Skeletal muscle satellite cell (primary cell): ENCODE measurements around the gene EARS2. TPM values are rescaled to one million over a fixed set of nuclear protein-coding genes. Genes with fewer than 3 reads are reported as not detected.
"Not testable (repeated sequence)": the region's sequence is repeated elsewhere in the genome, so short reads cannot be mapped to it uniquely, and the experiment has no call there.

Source experiments
- H3K27me3 ChIP-seq: 2 replicates; pipeline ENCODE4 v1.7.0; 2013; ENCODE audit warnings: low read length; ENCODE audit not compliant: control insufficient read depth, insufficient read depth
- H3K36me3 ChIP-seq: 2 replicates; pipeline ENCODE4 v1.7.0; 2013; ENCODE audit warnings: mild to moderate bottlenecking, control low read depth, low read length; ENCODE audit not compliant: insufficient read depth
- H3K4me1 ChIP-seq: 2 replicates; pipeline ENCODE4 v1.7.0; 2013; ENCODE audit warnings: low read length; ENCODE audit not compliant: control insufficient read depth, insufficient read depth
- H3K4me2 ChIP-seq: 2 replicates; pipeline ENCODE4 v1.7.0; 2013; ENCODE audit warnings: mild to moderate bottlenecking, low read length
- H3K4me3 ChIP-seq: 2 replicates; pipeline ENCODE4 v1.7.0; 2013; ENCODE audit warnings: low read length
- H3K9ac ChIP-seq: 2 replicates; pipeline ENCODE4 v1.7.0; 2013; ENCODE audit warnings: mild to moderate bottlenecking, low read depth, low read length, moderate library complexity
- H3K9me3 ChIP-seq: replicated peaks from 2 replicates; pipeline ENCODE4 v1.7.0; 2013; ENCODE audit warnings: mild to moderate bottlenecking, control low read depth, low read length
- total RNA-seq: library from RNA; depleted of rRNA; stranded (reverse); fragments of >200 nt; gene quantifications from 2 replicates; pipeline ENCODE4 v1.2.3, GENCODE V29; 2012; rRNA removed

EARS2 gene
- total RNA-seq = 33.0 and 37.3 TPM in 2 replicates

DNA sequence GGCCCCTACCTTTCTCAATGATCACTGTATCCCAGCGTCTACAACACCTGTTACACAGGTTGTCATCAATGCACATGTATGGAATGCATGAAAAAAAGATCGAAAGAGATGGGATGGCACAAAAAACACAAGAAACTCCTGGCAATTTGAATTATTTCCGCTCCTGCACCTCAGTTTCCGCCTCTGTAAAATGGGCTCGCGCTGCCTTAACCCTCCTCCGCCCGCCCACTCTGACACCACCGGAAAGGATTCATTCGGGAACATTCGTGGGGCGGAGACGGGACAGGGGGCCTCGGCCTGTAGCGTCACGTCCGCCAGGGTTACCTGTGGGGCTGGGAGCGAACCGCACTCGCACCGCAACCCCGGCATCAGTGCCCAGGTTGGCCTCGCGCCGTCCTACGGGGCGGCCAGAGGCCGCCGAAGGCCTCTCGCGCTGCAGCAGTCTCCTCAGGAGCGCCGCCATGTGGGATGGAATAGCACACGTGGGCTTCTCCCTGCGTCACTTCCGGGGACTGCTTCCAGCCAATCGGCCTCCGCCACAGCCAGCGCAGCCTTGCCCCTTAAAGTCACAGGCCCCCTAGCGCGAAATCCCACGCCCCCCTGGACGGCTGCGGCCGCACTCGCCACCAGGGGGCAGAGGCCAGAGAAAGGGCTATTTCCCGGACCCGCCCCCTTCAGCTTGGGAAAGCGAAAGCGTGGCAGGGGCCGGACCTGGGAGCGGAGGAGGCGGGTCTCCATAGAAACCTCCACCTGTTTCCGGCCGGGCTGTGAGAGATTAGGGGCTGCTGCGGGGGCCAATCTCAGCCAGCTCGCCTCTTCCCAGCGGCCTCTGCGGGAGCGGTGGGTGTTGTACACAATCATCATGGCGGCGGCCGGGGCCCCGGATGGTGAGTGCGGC, at the start of gene EARS2, which contains the start of gene UBFD1:
EARS2 (minus strand) TSS at position 470 of the 898 bp plus-strand sequence; CDS start at position 463, 7 bp downstream.
UBFD1 (plus strand) TSS at position 847 of the 898 bp plus-strand sequence; CDS start at position 863, 16 bp downstream.
- Histone ChIP-seq H3K27me3 (no peaks in the 10 kb centered on the region), H3K9ac (peak within 1 kb of the TSS; percentile 99), H3K9me3 (no peaks in the 10 kb centered on the region), H3K4me1 (peaks cover 15% of the 10 kb centered on the region), H3K4me2 (peak within 1 kb of the TSS; percentile 100), H3K4me3 (peak within 1 kb of the TSS; percentile 96), H3K36me3 (peaks cover 40% of the 10 kb centered on the region)

DNA sequence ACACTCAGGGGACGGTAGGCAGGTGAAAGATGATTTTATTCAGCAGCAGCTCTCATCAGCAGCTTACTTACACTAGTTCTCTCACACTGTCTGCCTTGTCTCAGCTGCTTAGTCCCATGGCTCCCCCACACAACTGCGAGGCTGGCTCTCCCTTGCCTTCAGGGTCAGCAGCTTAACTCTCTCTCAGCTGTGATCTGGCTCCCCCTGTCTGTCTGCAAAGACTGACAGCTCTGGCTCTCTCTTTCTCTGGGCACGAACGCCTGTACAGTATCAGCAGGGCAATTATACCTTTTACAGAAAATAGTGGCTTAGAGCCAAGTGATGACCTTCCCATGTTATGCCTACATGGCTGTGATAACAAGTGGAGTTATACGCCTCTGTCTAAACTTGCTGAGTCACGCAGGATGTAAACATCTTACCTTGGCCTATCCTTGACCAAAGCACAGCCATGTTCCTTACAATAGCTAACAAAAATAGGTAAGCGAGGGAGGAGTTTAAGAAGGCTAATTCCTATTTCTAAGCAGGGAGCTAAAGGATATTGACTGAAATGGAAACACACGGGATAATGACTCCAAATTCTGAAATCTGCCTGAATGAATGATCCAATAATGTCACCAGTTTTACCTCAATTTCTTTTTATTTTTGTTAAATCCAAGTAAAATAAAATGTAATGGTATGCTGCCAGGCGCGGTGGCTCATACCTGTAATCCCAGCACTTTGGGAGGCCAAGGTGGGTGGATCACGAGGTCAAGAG, 40.0 kb upstream of the EARS2 start:
- no peaks in the 10 kb centered on the region for H3K27me3 ChIP-seq
- H3K4me2 ChIP-seq = no peak overlapping the region
- H3K9ac ChIP-seq = no peak overlapping the region
- no peaks in the 10 kb centered on the region for H3K9me3 ChIP-seq
- H3K36me3 ChIP-seq = peaks cover 19% of the 10 kb centered on the region
- H3K4me1 ChIP-seq = peaks cover 9% of the 10 kb centered on the region
- H3K4me3 ChIP-seq = no peak overlapping the region

GRCh38 chr16:23595951-23596720, 39.0 kb upstream of the EARS2 start, which contains the start of gene NDUFAB1:
TSS of gene NDUFAB1 (minus strand) at chr16:23596316. CDS start at chr16:23596290, 26 bp downstream.
- H3K9ac ChIP-seq = peak within 1 kb of the TSS; percentile 96
- H3K4me2 ChIP-seq = peak within 1 kb of the TSS; percentile 85
- H3K36me3 ChIP-seq = peaks cover 24% of the 10 kb centered on the region
- peak within 1 kb of the TSS; percentile 96 for H3K4me3 ChIP-seq
- no peaks in the 10 kb centered on the region for H3K9me3 ChIP-seq
- peaks cover 9% of the 10 kb centered on the region for H3K4me1 ChIP-seq
- H3K27me3 ChIP-seq = no peaks in the 10 kb centered on the region

GRCh38 chr16:23595246-23595950, 38.2 kb upstream of the EARS2 start:
- peaks cover 9% of the 10 kb centered on the region for H3K4me1 ChIP-seq
- peak overlapping the region; percentile 96 for H3K9ac ChIP-seq
- no peaks in the 10 kb centered on the region for H3K9me3 ChIP-seq
- H3K36me3 ChIP-seq = peaks cover 31% of the 10 kb centered on the region
- H3K4me2 ChIP-seq = peak overlapping the region; percentile 85
- H3K4me3 ChIP-seq = peak overlapping the region; percentile 96
- no peaks in the 10 kb centered on the region for H3K27me3 ChIP-seq

- Histone ChIP-seq H3K36me3 (peaks cover 38% of the 10 kb centered on the region), H3K9me3 (no peaks in the 10 kb centered on the region), H3K9ac (no peak overlapping the region), H3K4me3 (no peak overlapping the region), H3K4me2 (no peak overlapping the region), H3K4me1 (peaks cover 9% of the 10 kb centered on the region), H3K27me3 (no peaks in the 10 kb centered on the region)
Observed at GRCh38 chr16:23594186-23594585, 37.0 kb upstream of the EARS2 start.

DNA sequence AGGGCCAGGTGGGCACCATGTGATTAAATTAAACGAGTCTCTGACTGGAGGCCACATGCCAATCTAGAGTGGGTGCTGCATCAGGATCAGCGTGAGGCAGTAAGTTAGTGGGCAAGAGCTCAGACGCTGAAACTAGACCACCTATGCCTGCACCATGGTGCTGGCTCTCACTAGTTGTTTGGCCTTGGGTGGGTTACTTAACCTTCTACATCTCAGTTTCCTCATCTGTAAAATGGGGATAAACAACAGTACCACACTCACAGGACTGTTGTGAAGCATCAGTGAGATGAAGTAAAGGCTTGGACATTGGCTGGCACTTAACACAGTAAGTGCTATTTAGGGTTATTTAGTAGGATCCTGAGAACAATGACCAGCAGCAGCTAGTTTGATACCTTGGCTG, 33.0 kb upstream of the EARS2 start:
- no peaks in the 10 kb centered on the region for H3K9me3 ChIP-seq
- H3K9ac ChIP-seq = no peak overlapping the region
- H3K4me1 ChIP-seq = peaks cover 20% of the 10 kb centered on the region
- H3K27me3 ChIP-seq = no peaks in the 10 kb centered on the region
- no peak overlapping the region for H3K4me3 ChIP-seq
- peaks cover 51% of the 10 kb centered on the region for H3K36me3 ChIP-seq
- no peak overlapping the region for H3K4me2 ChIP-seq

- Histone ChIP-seq H3K36me3 (peaks cover 51% of the 10 kb centered on the region), H3K4me3 (no peak overlapping the region), H3K9ac (no peak overlapping the region), H3K9me3 (no peaks in the 10 kb centered on the region), H3K4me2 (peak overlapping the region; percentile 30), H3K4me1 (peaks cover 12% of the 10 kb centered on the region), H3K27me3 (no peaks in the 10 kb centered on the region)
Observed at GRCh38 chr16:23587726-23588125, 30.6 kb upstream of the EARS2 start.

- no peak overlapping the region for H3K4me2 ChIP-seq
- peaks cover 44% of the 10 kb centered on the region for H3K36me3 ChIP-seq
- H3K9ac ChIP-seq = no peak overlapping the region
- H3K27me3 ChIP-seq = no peaks in the 10 kb centered on the region
- no peaks in the 10 kb centered on the region for H3K9me3 ChIP-seq
- H3K4me1 ChIP-seq = peaks cover 12% of the 10 kb centered on the region
- H3K4me3 ChIP-seq = no peak overlapping the region
Observed at GRCh38 chr16:23584186-23585076, 27.3 kb upstream of the EARS2 start.

- H3K4me3 ChIP-seq, H3K4me2 ChIP-seq, H3K27me3 ChIP-seq, H3K9ac ChIP-seq, H3K9me3 ChIP-seq: not testable (repeated sequence)
- H3K36me3 ChIP-seq = peaks cover 47% of the 10 kb centered on the region
- H3K4me1 ChIP-seq = peaks cover 10% of the 10 kb centered on the region
Observed at GRCh38 chr16:23583271-23583670, 26.1 kb upstream of the EARS2 start.

GRCh38 chr16:23581764-23582163, 24.6 kb upstream of the EARS2 start:
- H3K36me3 ChIP-seq = peaks cover 46% of the 10 kb centered on the region
- no peaks in the 10 kb centered on the region for H3K4me1 ChIP-seq

More at GRCh38 chr16:23581764-23582163, 24.6 kb upstream of the EARS2 start:
- Histone ChIP-seq H3K9me3 (no peaks in the 10 kb centered on the region), H3K27me3 (no peaks in the 10 kb centered on the region), H3K9ac (no peak overlapping the region), H3K4me3 (no peak overlapping the region), H3K4me2 (no peak overlapping the region)
